HepG2 (cell line): ENCODE data around the gene PPP1R14D. TPM values are rescaled to one million over a fixed set of nuclear protein-coding genes. Genes with fewer than 3 reads are reported as not detected.
A peak's percentile ranks its signal among the peaks of the same experiment; 100 is the strongest.

Source experiments
- AHR ChIP-seq: IDR thresholded peaks from 2 replicates; pipeline ENCODE4 v1.6.1; 2018; ENCODE audit warnings: missing genetic modification reagents, missing compliant biosample characterization
- DNMT1 ChIP-seq: sonication (generic); formaldehyde crosslinking; IDR thresholded peaks from 2 replicates; pipeline ENCODE4 v1.5.1; 2020; ENCODE audit warnings: mild to moderate bottlenecking, missing genetic modification reagents
- FOSL1 ChIP-seq: sonication (generic); formaldehyde crosslinking; IDR thresholded peaks from 2 replicates; pipeline ENCODE4 v1.9.0; 2021; ENCODE audit warnings: missing genetic modification reagents, borderline replicate concordance
- HMG20A ChIP-seq: IDR thresholded peaks from 2 replicates; pipeline ENCODE4 v1.6.1; 2016; ENCODE audit warnings: borderline replicate concordance
- HMGXB4 ChIP-seq, 2 experiments: sonication (generic) in 1 of 2; formaldehyde crosslinking in 1 of 2; IDR thresholded peaks; 2 replicates each; pipeline versions ENCODE4 v1.4.0 to v1.6.1; 2018 to 2020; ENCODE audit warnings: missing genetic modification reagents in 2 of 2, borderline replicate concordance in 1 of 2, low read depth in 1 of 2, mild to moderate bottlenecking in 1 of 2, missing biosample characterization in 1 of 2
- PCBP2 ChIP-seq: fragments of 200-400 bp; formaldehyde crosslinking; optimal IDR thresholded peaks from 2 replicates; pipeline ENCODE3; 2018; ENCODE audit warnings: low read length, low read depth; ENCODE audit not compliant: poor library complexity, severe bottlenecking
- RBFOX2 ChIP-seq: fragments of 200-400 bp; formaldehyde crosslinking; IDR thresholded peaks from 2 replicates; pipeline ENCODE4 v1.6.1; 2017; ENCODE audit warnings: low read depth, mild to moderate bottlenecking, low read length
- SIN3A ChIP-seq: IDR thresholded peaks from 2 replicates; pipeline ENCODE4 v1.6.1; 2011; ENCODE audit warnings: low read depth, mild to moderate bottlenecking, control low read depth, low read length, borderline replicate concordance
- SMC3 ChIP-seq: IDR thresholded peaks from 2 replicates; pipeline ENCODE4 v1.6.1; 2011; ENCODE audit warnings: low read length, improper control_type of control experiment
- ZBTB10 ChIP-seq: sonication (generic); formaldehyde crosslinking; IDR thresholded peaks from 2 replicates; pipeline ENCODE4 v1.4.0; 2020; ENCODE audit warnings: missing genetic modification reagents, borderline replicate concordance
- ZBTB3 ChIP-seq: sonication (generic); formaldehyde crosslinking; IDR thresholded peaks from 2 replicates; pipeline ENCODE4 v1.4.0; 2020; ENCODE audit warnings: low read depth, mild to moderate bottlenecking, moderate library complexity, missing genetic modification reagents, borderline replicate concordance
- ZBTB44 ChIP-seq: sonication (generic); formaldehyde crosslinking; IDR thresholded peaks from 2 replicates; pipeline ENCODE4 v1.4.0; 2020; ENCODE audit warnings: missing genetic modification reagents
- ZNF282 ChIP-seq: fragments of 450-650 bp; IDR thresholded peaks from 2 replicates; pipeline ENCODE4 v1.6.1; 2018; ENCODE audit not compliant: partially characterized antibody
- ZNF296 ChIP-seq: sonication (generic); formaldehyde crosslinking; conservative IDR thresholded peaks from 2 replicates; pipeline ENCODE4 v1.5.0; 2020; ENCODE audit warnings: mild to moderate bottlenecking, missing genetic modification reagents
- ZNF317 ChIP-seq: sonication (generic); formaldehyde crosslinking; IDR thresholded peaks from 2 replicates; pipeline ENCODE4 v1.5.0; 2020; ENCODE audit warnings: mild to moderate bottlenecking, missing genetic modification reagents
- ZNF451 ChIP-seq: sonication (generic); formaldehyde crosslinking; IDR thresholded peaks from 2 replicates; pipeline ENCODE4 v1.5.0; 2020; ENCODE audit warnings: mild to moderate bottlenecking, missing genetic modification reagents
- ZNF691 ChIP-seq: sonication (generic); formaldehyde crosslinking; IDR thresholded peaks from 2 replicates; pipeline ENCODE4 v1.4.0; 2020; ENCODE audit warnings: missing genetic modification reagents, low read depth, mild to moderate bottlenecking, borderline replicate concordance
- ZNF788 ChIP-seq: sonication (generic); formaldehyde crosslinking; IDR thresholded peaks from 2 replicates; pipeline ENCODE4 v1.5.0; 2020; ENCODE audit warnings: mild to moderate bottlenecking, missing genetic modification reagents, borderline replicate concordance
- ZNF800 ChIP-seq: sonication (generic); formaldehyde crosslinking; IDR thresholded peaks from 2 replicates; pipeline ENCODE4 v1.4.0; 2020; ENCODE audit warnings: missing genetic modification reagents
- polyA plus RNA-seq, 8 experiments: library from polyadenylated mRNA; depleted of rRNA in 3 of 8; stranded (reverse) in 7 of 8; unstranded in 1 of 8; fragments of >200 nt; fragmentation: Illumina TruSeq in 4 of 8; extraction: Trizol in 4 of 8; gene quantifications; 2 replicates each; pipeline versions ENCODE4 v1.2.1 to v1.2.3, GENCODE V29; 2011 to 2016; ENCODE audit warnings: low read depth in 4 of 8, missing spikeins in 1 of 8, mixed read lengths in 1 of 8; ENCODE audit not compliant: insufficient read depth in 1 of 8
- total RNA-seq, 5 experiments: library from RNA; depleted of rRNA; stranded (reverse); fragments of >200 nt; fragmentation: Illumina TruSeq; extraction: Trizol; gene quantifications; 2 replicates each; pipeline ENCODE4 v1.2.3, GENCODE V29; 2016; ENCODE audit warnings: low read depth in 1 of 5

PPP1R14D gene
- total and polyA plus RNA-seq, 2 of the 13 experiments (the other 11 are each of a cell fraction or from before 2014, with no cell fraction given), result 0.53 to 0.55 TPM

- TF ChIP-seq ZBTB10 (CRISPR knock-in tag), result no peak; the same call in 1 of the 2 replicates
- no peak for TF ChIP-seq SMC3
- TF ChIP-seq FOSL1 (CRISPR knock-in tag), result no peak
- TF ChIP-seq PCBP2, result no peak
- TF ChIP-seq ZNF451 (CRISPR knock-in tag), result no peak
- peak; percentile 81 for TF ChIP-seq RBFOX2
- no peak for TF ChIP-seq HMG20A (CRISPR knock-in tag)
- TF ChIP-seq ZNF296, result no peak
- TF ChIP-seq AHR (CRISPR knock-in tag), result no peak; the same call in 1 of the 2 replicates
- TF ChIP-seq ZBTB3 (CRISPR knock-in tag), result no peak; the same call in 1 of the 2 replicates
- TF ChIP-seq SIN3A, result peak; percentile 29; the same call in 1 of the 2 replicates
- TF ChIP-seq ZBTB44, result no peak; the same call in 1 of the 2 replicates
- 0 out of 2 replicates have a peak, but pooled peaks have one; percentile 39 for TF ChIP-seq ZNF317
- peak; percentile 54 for TF ChIP-seq ZNF800
- TF ChIP-seq DNMT1 (CRISPR knock-in tag), result no peak
- TF ChIP-seq ZNF788, result peak; percentile 68; the same call in 1 of the 2 replicates
- TF ChIP-seq ZNF691 (CRISPR knock-in tag), result no peak
- peak in 1 of 2 experiments; percentile 76; a peak in 3 of 4 replicates for TF ChIP-seq HMGXB4 (CRISPR knock-in tag; IDR thresholded peaks at IDR 0.05; ENCODE audit: borderline replicate concordance in 1 of 2, low read depth in 1 of 2)
- no peak for TF ChIP-seq ZNF282
Measured at GRCh38 chr15:40807028-40807887, 21.2 kb downstream of the PPP1R14D start, which contains the start of the genes DNAJC17 and ZFYVE19 (continued).
